Ovary (tissue), 9 donors: ENCODE results near the gene WDFY4. TPM values are rescaled to one million over a fixed set of nuclear protein-coding genes. Genes with fewer than 3 reads are reported as not detected.

Source experiments
- DNase-seq, 5 donors: peaks; one replicate each; pipeline ENCODE4 v3.0.0-alpha.2; 2019 to 2020
- H3K27ac ChIP-seq, 2 donors: fragments of 200-600 bp; one replicate each; pipeline versions ENCODE4 v1.5.1 to v1.8.0; 2019 to 2022
- H3K27me3 ChIP-seq: fragments of 200-600 bp; one replicate; pipeline ENCODE4 v1.8.0; 2022
- H3K36me3 ChIP-seq: fragments of 200-600 bp; sonication (generic); one replicate; pipeline ENCODE4 v1.5.1; 2019
- H3K4me1 ChIP-seq: one replicate; pipeline ENCODE4 v1.8.1; 2013; ENCODE audit warnings: mild to moderate bottlenecking, moderate library complexity; ENCODE audit not compliant: insufficient read depth
- H3K4me3 ChIP-seq: fragments of 200-600 bp; sonication (generic); one replicate; pipeline ENCODE4 v1.5.1; 2017
- H3K9me3 ChIP-seq, 2 donors: fragments of 200-600 bp in 1 of 2; sonication (generic) in 1 of 2; one replicate each; pipeline versions ENCODE4 v1.5.1 to v1.8.1; 2013 to 2019; ENCODE audit warnings: mild to moderate bottlenecking in 1 of 2, moderate library complexity in 1 of 2
- EP300 ChIP-seq: sonication (generic); formaldehyde crosslinking; IDR thresholded peaks from one replicate; pipeline ENCODE4 v1.6.1; 2017; ENCODE audit warnings: antibody characterized with exemption
- POLR2A ChIP-seq: fragments of 450-650 bp; IDR thresholded peaks from one replicate; pipeline ENCODE4 v1.6.1; 2017; ENCODE audit warnings: antibody characterized with exemption, mild to moderate bottlenecking, moderate library complexity
- WGBS, 3 donors: extraction: QIAGEN DNeasy Blood & Tissue Kit in 1 of 3; methylation state at CpG; one replicate each; pipeline versions ENCODE4 v1.1.5 to v1.1.7; 2013 to 2017; 5-methylcytosine and 5-hydroxymethylcytosine counted together
- intact Hi-C, 4 donors: fragments of 100-400 bp; cut with DNase I; formaldehyde crosslinking; loops; one replicate each; pipeline versions ENCODE4 v1.11.0 to v1.15.1; 2022 to 2023
- polyA plus RNA-seq, 2 donors: library from polyadenylated mRNA; stranded (reverse); fragments of 200-250 nt in 1 of 2; fragments of 350-450 nt in 1 of 2; fragmentation: Illumina TruSeq in 1 of 2; extraction: RNeasy Lipid Tissue Mini Kit (QIAGEN cat#74804) in 1 of 2; gene quantifications; one replicate each; pipeline ENCODE4 v1.2.3, GENCODE V29; 2013 to 2014
- total RNA-seq, 7 donors: library from RNA; depleted of rRNA in 2 of 7; stranded (reverse); fragments of >200 nt in 2 of 7; fragmentation: NEBNext Ultra II Directional in 3 of 7; extraction: Animal tissue kit (Norgen Biotek cat#: 25700) in 3 of 7; gene quantifications; one replicate each; pipeline versions ENCODE4 v1.1.0 to v1.2.4, GENCODE V29; 2016 to 2023
- TF ChIP-seq, protein P1 (sequence below), 3 donors: fragments of 450-650 bp in 2 of 3; fragments of 200-600 bp in 1 of 3; IDR thresholded peaks; one replicate each; pipeline versions ENCODE4 v1.5.1 to v1.8.0; 2016 to 2022; ENCODE audit warnings: antibody characterized with exemption in 3 of 3, mild to moderate bottlenecking in 1 of 3
- donor health status: DM: no; HTN: no; CAD: no; lungs with moderate emphysema.
- donor health status: DM: no; HTN: no; CAD: no.
- donor health status: Bipolar disorder and iron deficiency.
- donor health status: DM: yes; HTN: yes; CAD: no.
- donor health status: DM: no; HTN: no; CAD: no.
- donor health status: DM: yes; HTN: yes; CAD: no.

Gene WDFY4
- total and polyA plus RNA-seq, 9 donors = 0.54 to 4.2 (median 1.7) TPM

DNA sequence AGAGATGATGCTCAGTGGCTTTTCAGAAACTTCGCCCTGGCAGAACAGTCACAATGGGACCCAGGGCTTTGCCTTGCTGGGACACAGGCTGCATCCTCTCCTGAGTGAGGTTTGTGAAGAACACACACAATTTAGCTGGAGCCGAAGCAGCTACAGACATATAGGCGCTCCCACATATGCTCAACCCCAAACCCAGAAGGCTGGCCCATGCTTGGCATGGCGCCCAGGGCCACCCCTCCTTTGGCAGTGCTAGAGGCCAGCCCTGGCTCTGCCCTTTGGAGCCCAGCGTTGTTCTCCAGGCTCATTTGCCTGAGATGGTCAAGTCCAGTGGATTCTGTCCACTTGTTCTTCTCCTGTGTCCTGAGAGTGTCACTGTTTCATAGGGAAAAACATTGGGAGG, 94.4 kb downstream of the WDFY4 start:
- TF ChIP-seq EP300 (no peak), POLR2A (no peak)
- TF ChIP-seq, protein P1, sequence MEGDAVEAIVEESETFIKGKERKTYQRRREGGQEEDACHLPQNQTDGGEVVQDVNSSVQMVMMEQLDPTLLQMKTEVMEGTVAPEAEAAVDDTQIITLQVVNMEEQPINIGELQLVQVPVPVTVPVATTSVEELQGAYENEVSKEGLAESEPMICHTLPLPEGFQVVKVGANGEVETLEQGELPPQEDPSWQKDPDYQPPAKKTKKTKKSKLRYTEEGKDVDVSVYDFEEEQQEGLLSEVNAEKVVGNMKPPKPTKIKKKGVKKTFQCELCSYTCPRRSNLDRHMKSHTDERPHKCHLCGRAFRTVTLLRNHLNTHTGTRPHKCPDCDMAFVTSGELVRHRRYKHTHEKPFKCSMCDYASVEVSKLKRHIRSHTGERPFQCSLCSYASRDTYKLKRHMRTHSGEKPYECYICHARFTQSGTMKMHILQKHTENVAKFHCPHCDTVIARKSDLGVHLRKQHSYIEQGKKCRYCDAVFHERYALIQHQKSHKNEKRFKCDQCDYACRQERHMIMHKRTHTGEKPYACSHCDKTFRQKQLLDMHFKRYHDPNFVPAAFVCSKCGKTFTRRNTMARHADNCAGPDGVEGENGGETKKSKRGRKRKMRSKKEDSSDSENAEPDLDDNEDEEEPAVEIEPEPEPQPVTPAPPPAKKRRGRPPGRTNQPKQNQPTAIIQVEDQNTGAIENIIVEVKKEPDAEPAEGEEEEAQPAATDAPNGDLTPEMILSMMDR (IDR thresholded peaks at IDR 0.05) = no peak
- intact Hi-C loops = no loop called here
- no peak overlapping the region for H3K4me3 ChIP-seq
- H3K9me3 ChIP-seq = no peaks in the 10 kb centered on the region
- H3K36me3 ChIP-seq = no peaks in the 10 kb centered on the region
- 72 to 86% (median 81%) methylated on average over 5 of the region's 5 CpGs for WGBS, 3 donors
- H3K27me3 ChIP-seq = no peaks in the 10 kb centered on the region
- H3K4me1 ChIP-seq = peaks cover 3% of the 10 kb centered on the region
- H3K27ac ChIP-seq = no peak overlapping the region
- no peak for DNase-seq

DNA sequence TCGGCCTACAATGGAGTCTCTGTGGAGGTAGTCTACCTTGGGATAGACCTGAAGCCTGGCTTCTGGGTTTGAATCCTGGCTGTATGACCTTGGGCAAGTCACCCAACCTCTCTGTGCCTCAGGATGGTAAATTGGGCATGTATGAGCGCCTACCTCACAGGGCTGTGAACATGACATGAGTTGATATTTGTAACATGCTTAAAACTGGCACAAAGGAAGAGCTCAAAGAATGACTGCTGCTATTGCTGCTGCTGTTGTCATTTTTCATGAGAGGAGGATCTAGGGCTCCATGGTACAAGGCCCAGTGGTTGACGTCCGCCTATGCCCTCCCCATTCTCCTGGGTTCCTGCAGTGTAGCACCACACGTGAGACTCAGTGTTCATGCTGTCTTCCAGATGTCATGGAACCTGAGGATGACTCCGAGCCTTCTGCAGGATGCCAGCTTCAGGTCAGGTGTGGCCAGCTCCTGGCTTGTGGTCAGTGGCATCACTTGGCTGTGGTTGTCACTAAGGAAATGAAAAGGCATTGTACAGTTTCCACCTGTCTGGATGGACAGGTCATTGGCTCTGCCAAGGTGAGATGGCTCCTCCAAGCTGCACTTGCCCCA, 95.0 kb downstream of the WDFY4 start:
- no peak overlapping the region for H3K27ac ChIP-seq
- H3K27me3 ChIP-seq = no peaks in the 10 kb centered on the region
- peaks cover 3% of the 10 kb centered on the region for H3K4me1 ChIP-seq
- no peak overlapping the region for H3K4me3 ChIP-seq
- H3K36me3 ChIP-seq = no peaks in the 10 kb centered on the region
- no peaks in the 10 kb centered on the region for H3K9me3 ChIP-seq
- TF ChIP-seq POLR2A = no peak
- TF ChIP-seq, protein P1 (IDR thresholded peaks at IDR 0.05) = no peak
- no peak for TF ChIP-seq EP300
- DNase-seq = no peak
- intact Hi-C loops = no loop called here
- WGBS, 3 donors = 94 to 96% (median 95%) methylated on average over 6 of the region's 6 CpGs

DNA sequence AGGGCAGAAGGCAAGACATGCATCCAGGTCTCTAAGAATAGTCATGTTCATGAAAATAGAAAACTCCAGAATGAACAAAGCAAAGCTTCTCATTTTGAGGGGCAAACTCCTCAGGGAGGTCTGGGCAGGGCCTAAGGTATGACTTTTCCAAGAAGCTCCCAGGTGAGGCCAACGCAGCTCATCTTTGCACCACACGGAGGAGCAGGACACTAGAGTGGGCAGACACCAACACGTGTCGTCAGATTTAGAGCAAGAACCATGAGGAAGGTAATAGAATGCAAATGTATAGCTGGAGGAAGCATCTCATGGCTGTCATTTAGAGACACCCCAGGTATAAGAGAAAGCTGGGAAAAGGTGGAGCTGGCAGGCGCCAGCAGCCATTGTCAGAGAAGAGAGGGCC, 95.7 kb downstream of the WDFY4 start:
- no peak for DNase-seq
- TF ChIP-seq EP300 = no peak
- TF ChIP-seq, protein P1 (IDR thresholded peaks at IDR 0.05) = no peak
- no peak for TF ChIP-seq POLR2A
- WGBS, 3 donors = 92 to 98% (median 98%) methylated on average over 5 of the region's 5 CpGs
- Histone ChIP-seq H3K9me3 (no peaks in the 10 kb centered on the region), H3K4me1 (peaks cover 3% of the 10 kb centered on the region), H3K27me3 (no peaks in the 10 kb centered on the region), H3K27ac (no peak overlapping the region), H3K36me3 (no peaks in the 10 kb centered on the region), H3K4me3 (no peak overlapping the region)
- intact Hi-C loops = no loop called here

DNA sequence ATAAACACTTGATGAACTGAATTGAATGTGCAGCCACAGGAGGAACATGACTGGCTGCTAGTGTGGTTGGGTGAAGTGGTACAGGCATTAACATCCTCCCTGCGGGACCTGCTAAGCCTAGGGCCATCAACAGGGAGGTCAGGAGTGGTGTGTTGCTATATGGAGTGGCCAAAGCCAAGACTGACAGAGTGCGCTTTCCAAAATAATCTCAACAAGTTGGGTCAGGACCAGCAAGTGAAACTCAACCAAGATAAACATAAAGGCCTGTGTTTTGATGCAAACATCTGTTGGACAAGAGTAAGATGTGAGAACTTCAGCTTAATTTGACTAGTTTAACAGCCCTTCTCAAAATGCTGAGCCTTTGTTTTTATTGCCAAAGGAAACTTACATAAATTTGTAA, 97.7 kb downstream of the WDFY4 start:
- intact Hi-C loops = no loop called here
- no peaks in the 10 kb centered on the region for H3K36me3 ChIP-seq
- H3K9me3 ChIP-seq = no peaks in the 10 kb centered on the region
- DNase-seq = no peak
- H3K27me3 ChIP-seq = no peaks in the 10 kb centered on the region
- TF ChIP-seq POLR2A = no peak
- TF ChIP-seq EP300 = no peak
- TF ChIP-seq, protein P1 (IDR thresholded peaks at IDR 0.05) = no peak
- H3K27ac ChIP-seq = no peak overlapping the region
- 7 to 25% (median 20%) methylated on average over 2 of the region's 2 CpGs for WGBS, 3 donors
- H3K4me1 ChIP-seq = peaks cover 3% of the 10 kb centered on the region
- no peak overlapping the region for H3K4me3 ChIP-seq
